Measurements from ENCODE around the gene FAM163B.

DNA sequence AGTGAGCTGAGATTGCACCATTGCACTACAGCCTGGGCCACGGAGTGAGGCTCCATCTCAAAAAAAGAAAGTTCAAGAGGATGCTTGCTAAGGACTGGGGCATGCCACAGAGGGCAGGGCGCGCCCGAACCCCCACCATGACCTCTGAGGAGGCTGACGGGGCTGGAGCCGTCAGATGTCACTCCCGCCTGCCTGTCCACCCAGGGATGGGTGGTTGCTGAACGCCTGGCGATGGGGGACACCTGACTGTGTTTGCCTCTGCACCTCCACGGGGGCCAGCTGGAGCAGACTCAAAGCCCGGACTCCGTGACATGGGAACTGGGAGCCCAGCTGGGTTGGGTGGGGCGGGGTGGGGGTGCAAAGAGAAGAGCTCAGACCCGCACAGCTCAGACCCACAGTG, 42.8 kb downstream of the FAM163B start:
- TF ChIP-seq, protein P1, sequence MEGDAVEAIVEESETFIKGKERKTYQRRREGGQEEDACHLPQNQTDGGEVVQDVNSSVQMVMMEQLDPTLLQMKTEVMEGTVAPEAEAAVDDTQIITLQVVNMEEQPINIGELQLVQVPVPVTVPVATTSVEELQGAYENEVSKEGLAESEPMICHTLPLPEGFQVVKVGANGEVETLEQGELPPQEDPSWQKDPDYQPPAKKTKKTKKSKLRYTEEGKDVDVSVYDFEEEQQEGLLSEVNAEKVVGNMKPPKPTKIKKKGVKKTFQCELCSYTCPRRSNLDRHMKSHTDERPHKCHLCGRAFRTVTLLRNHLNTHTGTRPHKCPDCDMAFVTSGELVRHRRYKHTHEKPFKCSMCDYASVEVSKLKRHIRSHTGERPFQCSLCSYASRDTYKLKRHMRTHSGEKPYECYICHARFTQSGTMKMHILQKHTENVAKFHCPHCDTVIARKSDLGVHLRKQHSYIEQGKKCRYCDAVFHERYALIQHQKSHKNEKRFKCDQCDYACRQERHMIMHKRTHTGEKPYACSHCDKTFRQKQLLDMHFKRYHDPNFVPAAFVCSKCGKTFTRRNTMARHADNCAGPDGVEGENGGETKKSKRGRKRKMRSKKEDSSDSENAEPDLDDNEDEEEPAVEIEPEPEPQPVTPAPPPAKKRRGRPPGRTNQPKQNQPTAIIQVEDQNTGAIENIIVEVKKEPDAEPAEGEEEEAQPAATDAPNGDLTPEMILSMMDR (IDR thresholded peaks at IDR 0.05; ENCODE audit: low read length) = no peak
- TF ChIP-seq EZH2 (optimal IDR thresholded peaks at IDR 0.05; ENCODE audit: low read depth, low read length) (no peak), EZH2phosphoT487 (IDR thresholded peaks at IDR 0.05; ENCODE audit: low read length) (no peak)

All from MM.1S (cell line).